SK-N-SH treated with all-trans-retinoic acid at 6 μM for 48 hours (cell line): Measurements from ENCODE around the gene CRLF1.
A peak's percentile ranks its signal among the peaks of the same experiment; 100 is the strongest.

ENCODE experiments used
- ATAC-seq: fragments of 200-7000 bp; cut with Tn5 transposase; 3 replicates; pipeline ENCODE4 v1.9.1; 2020; ENCODE audit warnings: mild to moderate bottlenecking, moderate library complexity
- ARNTL ChIP-seq: fragments of 450-650 bp; formaldehyde crosslinking; IDR thresholded peaks from 2 replicates; pipeline ENCODE4 v1.5.0; 2020; ENCODE audit warnings: low read depth, mild to moderate bottlenecking, moderate library complexity, borderline replicate concordance
- BACH2 ChIP-seq: fragments of 250-450 bp; sonication (Bioruptor Pico); IDR thresholded peaks from 2 replicates; pipeline ENCODE4 v1.9.0; 2021; ENCODE audit warnings: mild to moderate bottlenecking, borderline replicate concordance
- CSDC2 ChIP-seq: fragments of 250-450 bp; sonication (Bioruptor Pico); IDR thresholded peaks from 2 replicates; pipeline ENCODE4 v1.5.0; 2020; ENCODE audit warnings: mild to moderate bottlenecking, moderate library complexity
- ESRRG ChIP-seq: fragments of 250-450 bp; sonication (Bioruptor Pico); IDR thresholded peaks from 2 replicates; pipeline ENCODE4 v1.6.1; 2021; ENCODE audit warnings: mild to moderate bottlenecking
- GLIS3 ChIP-seq: fragments of 250-450 bp; sonication (Bioruptor Pico); IDR thresholded peaks from 2 replicates; pipeline ENCODE4 v1.5.0; 2020; ENCODE audit warnings: mild to moderate bottlenecking, moderate library complexity
- ISL1 ChIP-seq: fragments of 250-450 bp; sonication (Bioruptor Pico); IDR thresholded peaks from 2 replicates; pipeline ENCODE4 v2.1.2; 2022; ENCODE audit warnings: mild to moderate bottlenecking, moderate library complexity
- OSR1 ChIP-seq: fragments of 250-450 bp; sonication (Bioruptor Pico); IDR thresholded peaks from 2 replicates; pipeline ENCODE4 v1.8.0; 2022; ENCODE audit warnings: moderate library complexity, mild to moderate bottlenecking, inconsistent platforms
- PPARA ChIP-seq: fragments of 250-450 bp; sonication (Bioruptor Pico); IDR thresholded peaks from 2 replicates; pipeline ENCODE4 v1.5.0; 2020; ENCODE audit warnings: mild to moderate bottlenecking, borderline replicate concordance
- RARB ChIP-seq: fragments of 250-450 bp; sonication (Bioruptor Pico); IDR thresholded peaks from 2 replicates; pipeline ENCODE4 v1.8.0; 2021; ENCODE audit warnings: mild to moderate bottlenecking, moderate library complexity
- SNAI2 ChIP-seq: fragments of 250-450 bp; sonication (Bioruptor Pico); IDR thresholded peaks from 2 replicates; pipeline ENCODE4 v1.5.0; 2020; ENCODE audit warnings: mild to moderate bottlenecking, moderate library complexity
- TCF4 ChIP-seq: fragments of 250-450 bp; sonication (Bioruptor Pico); IDR thresholded peaks from 2 replicates; pipeline ENCODE4 v1.8.0; 2021; ENCODE audit warnings: mild to moderate bottlenecking, moderate library complexity, borderline replicate concordance
- TOX ChIP-seq: fragments of 250-450 bp; sonication (Bioruptor Pico); IDR thresholded peaks from 2 replicates; pipeline ENCODE4 v1.8.0; 2021; ENCODE audit warnings: mild to moderate bottlenecking, moderate library complexity, borderline replicate concordance
- ZC3H10 ChIP-seq: fragments of 250-450 bp; sonication (Bioruptor Pico); IDR thresholded peaks from 2 replicates; pipeline ENCODE4 v1.5.1; 2021; ENCODE audit warnings: mild to moderate bottlenecking, moderate library complexity
- ZFP3 ChIP-seq: fragments of 250-450 bp; sonication (Bioruptor Pico); IDR thresholded peaks from 2 replicates; pipeline ENCODE4 v1.5.0; 2020; ENCODE audit warnings: mild to moderate bottlenecking, moderate library complexity
- ZFP30 ChIP-seq: fragments of 450-650 bp; formaldehyde crosslinking; IDR thresholded peaks from 2 replicates; pipeline ENCODE4 v1.5.0; 2022; ENCODE audit warnings: mild to moderate bottlenecking, moderate library complexity
- ZNF565 ChIP-seq: fragments of 450-650 bp; formaldehyde crosslinking; conservative IDR thresholded peaks from 2 replicates; pipeline ENCODE4 v1.5.0; 2020; ENCODE audit warnings: low read depth, mild to moderate bottlenecking, moderate library complexity
- ZNF70 ChIP-seq: fragments of 450-650 bp; formaldehyde crosslinking; IDR thresholded peaks from 2 replicates; pipeline ENCODE4 v1.5.0; 2020; ENCODE audit warnings: mild to moderate bottlenecking, moderate library complexity
- ZNF8 ChIP-seq: fragments of 450-650 bp; formaldehyde crosslinking; IDR thresholded peaks from 2 replicates; pipeline ENCODE4 v1.5.0; 2020; ENCODE audit warnings: mild to moderate bottlenecking, moderate library complexity
- TF ChIP-seq, protein P1 (sequence below): fragments of 250-450 bp; sonication (Bioruptor Pico); IDR thresholded peaks from 2 replicates; pipeline ENCODE4 v1.8.0; 2021; ENCODE audit warnings: low read depth, mild to moderate bottlenecking, moderate library complexity, borderline replicate concordance
- TF ChIP-seq, protein P2 (sequence below): fragments of 250-450 bp; sonication (Bioruptor Pico); IDR thresholded peaks from 2 replicates; pipeline ENCODE4 v1.5.0; 2020; ENCODE audit warnings: mild to moderate bottlenecking, moderate library complexity
- TF ChIP-seq, protein P3 (sequence below): fragments of 250-450 bp; sonication (Bioruptor Pico); IDR thresholded peaks from 2 replicates; pipeline ENCODE4 v1.5.1; 2020; ENCODE audit warnings: low read depth, mild to moderate bottlenecking, moderate library complexity
- TF ChIP-seq, protein P4 (sequence below): fragments of 250-450 bp; sonication (Bioruptor Pico); IDR thresholded peaks from 2 replicates; pipeline ENCODE4 v1.8.0; 2020; ENCODE audit warnings: mild to moderate bottlenecking, moderate library complexity, borderline replicate concordance

CRLF1 gene

DNA sequence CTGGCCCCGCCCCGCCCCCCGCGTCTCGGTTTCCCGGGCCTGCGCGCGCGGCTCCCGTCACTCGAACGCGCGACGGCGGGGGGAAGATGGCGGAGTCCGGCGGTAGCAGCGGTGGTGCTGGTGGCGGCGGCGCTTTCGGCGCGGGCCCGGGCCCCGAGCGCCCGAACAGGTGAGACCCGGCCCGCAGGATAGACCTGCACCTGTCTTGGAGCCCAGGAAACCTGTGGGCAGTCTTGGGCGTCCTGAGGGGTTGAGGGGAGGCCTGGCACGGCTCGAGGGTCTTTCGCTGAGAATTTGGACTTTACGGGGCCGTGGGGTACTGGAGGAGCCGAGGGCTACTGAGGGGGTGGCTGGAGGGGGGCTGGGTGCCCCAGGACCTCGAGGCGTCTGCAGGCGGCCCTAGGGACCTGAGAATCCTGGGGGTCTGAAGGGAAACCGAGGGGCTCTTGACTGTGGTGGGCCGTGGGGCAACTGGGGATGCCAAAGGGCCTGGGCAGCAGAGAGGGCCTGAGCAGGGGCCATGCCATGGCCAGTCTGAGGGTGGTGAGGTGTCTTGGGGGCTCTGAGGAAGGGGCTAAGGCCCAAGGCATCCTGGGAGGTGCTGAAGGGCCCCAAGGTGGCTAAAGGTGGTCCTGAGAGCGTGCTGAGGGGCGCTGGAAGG lies 30.5 kb upstream of the CRLF1 start, which contains the start of gene KLHL26:
Gene KLHL26, plus strand, starts transcription at position 60 of the 661 bp plus-strand sequence. Its CDS starts 27 bp downstream, at position 87.
- no peak for ATAC-seq
- TF ChIP-seq GLIS3 (CRISPR knock-in tag) (no peak), ZFP3 (CRISPR knock-in tag) (no peak), ESRRG (CRISPR knock-in tag) (no peak), PPARA (CRISPR knock-in tag) (no peak), SNAI2 (no peak)
- TF ChIP-seq, protein P1, sequence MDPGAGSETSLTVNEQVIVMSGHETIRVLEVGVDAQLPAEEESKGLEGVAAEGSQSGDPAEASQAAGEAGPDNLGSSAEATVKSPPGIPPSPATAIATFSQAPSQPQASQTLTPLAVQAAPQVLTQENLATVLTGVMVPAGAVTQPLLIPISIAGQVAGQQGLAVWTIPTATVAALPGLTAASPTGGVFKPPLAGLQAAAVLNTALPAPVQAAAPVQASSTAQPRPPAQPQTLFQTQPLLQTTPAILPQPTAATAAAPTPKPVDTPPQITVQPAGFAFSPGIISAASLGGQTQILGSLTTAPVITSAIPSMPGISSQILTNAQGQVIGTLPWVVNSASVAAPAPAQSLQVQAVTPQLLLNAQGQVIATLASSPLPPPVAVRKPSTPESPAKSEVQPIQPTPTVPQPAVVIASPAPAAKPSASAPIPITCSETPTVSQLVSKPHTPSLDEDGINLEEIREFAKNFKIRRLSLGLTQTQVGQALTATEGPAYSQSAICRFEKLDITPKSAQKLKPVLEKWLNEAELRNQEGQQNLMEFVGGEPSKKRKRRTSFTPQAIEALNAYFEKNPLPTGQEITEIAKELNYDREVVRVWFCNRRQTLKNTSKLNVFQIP (CRISPR knock-in tag): no peak
- TF ChIP-seq, protein P2, sequence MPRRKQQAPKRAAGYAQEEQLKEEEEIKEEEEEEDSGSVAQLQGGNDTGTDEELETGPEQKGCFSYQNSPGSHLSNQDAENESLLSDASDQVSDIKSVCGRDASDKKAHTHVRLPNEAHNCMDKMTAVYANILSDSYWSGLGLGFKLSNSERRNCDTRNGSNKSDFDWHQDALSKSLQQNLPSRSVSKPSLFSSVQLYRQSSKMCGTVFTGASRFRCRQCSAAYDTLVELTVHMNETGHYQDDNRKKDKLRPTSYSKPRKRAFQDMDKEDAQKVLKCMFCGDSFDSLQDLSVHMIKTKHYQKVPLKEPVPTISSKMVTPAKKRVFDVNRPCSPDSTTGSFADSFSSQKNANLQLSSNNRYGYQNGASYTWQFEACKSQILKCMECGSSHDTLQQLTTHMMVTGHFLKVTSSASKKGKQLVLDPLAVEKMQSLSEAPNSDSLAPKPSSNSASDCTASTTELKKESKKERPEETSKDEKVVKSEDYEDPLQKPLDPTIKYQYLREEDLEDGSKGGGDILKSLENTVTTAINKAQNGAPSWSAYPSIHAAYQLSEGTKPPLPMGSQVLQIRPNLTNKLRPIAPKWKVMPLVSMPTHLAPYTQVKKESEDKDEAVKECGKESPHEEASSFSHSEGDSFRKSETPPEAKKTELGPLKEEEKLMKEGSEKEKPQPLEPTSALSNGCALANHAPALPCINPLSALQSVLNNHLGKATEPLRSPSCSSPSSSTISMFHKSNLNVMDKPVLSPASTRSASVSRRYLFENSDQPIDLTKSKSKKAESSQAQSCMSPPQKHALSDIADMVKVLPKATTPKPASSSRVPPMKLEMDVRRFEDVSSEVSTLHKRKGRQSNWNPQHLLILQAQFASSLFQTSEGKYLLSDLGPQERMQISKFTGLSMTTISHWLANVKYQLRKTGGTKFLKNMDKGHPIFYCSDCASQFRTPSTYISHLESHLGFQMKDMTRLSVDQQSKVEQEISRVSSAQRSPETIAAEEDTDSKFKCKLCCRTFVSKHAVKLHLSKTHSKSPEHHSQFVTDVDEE (CRISPR knock-in tag): no peak

DNA sequence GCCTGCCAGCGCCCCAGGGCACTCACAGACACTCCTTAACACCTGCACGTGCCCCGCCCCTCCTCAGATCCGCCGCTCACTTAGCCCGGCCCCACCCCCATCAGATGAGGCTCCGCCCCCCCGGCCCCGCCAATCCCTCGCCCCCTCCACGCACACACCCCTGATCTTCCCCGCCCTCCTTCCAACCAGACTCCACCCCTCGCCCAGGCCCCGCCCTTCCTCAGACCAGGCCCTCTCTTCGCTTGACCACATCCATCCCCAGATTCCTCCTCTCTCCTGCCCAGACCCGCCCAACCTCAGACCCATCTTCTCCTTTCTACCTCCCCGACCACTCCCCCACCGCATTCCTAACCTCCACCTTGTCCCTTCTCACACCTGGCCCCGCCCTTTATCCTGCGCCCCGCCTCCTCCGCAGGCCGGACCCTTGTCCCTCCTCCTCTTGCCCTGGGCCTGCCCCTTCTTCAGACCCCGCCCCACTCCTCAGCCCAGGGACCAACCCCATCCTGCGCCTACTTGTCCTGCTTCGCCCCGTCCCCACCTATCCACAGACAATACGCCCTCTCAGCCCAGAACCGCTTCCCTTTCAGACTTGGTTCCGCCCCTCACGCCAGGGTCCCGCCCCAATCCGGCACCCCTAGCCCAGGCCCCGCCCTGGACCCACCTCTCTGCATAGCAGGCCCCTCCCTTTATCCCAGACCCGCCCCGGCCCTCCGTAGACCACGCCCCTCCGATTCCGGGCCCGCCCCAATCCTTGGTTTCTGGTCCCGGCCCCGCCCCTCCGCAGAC lies 29.8 kb upstream of the CRLF1 start:
- ATAC-seq: peak; percentile 97
- TF ChIP-seq ZNF8 (CRISPR knock-in tag) (no peak), PPARA (CRISPR knock-in tag) (no peak), ARNTL (CRISPR knock-in tag) (no peak), ZC3H10 (CRISPR knock-in tag) (no peak), GLIS3 (CRISPR knock-in tag) (no peak), TCF4 (CRISPR knock-in tag) (no peak), ESRRG (CRISPR knock-in tag) (no peak), ZFP30 (CRISPR knock-in tag) (no peak), ZFP3 (CRISPR knock-in tag) (no peak), TOX (CRISPR knock-in tag) (no peak), SNAI2 (no peak)

DNA sequence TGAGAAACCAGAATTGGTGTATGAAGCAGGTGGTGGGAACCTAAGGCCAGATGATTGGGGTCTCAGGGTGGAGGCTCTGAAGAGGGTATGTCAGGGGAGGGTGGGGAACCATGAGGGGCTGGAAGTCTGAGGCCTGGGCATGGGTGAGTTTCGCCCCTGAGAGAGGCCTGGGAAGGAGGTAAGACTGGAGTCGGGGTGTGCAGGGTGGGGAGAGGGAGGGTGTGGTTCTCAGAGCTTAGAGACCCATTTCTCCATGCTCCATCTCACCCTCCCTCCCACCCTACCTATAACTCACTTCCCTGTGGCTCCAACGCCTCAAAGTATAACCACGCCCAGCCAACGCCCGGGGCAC lies 29.2 kb upstream of the CRLF1 start:
- no peak for ATAC-seq
- TF ChIP-seq ARNTL (CRISPR knock-in tag): no peak
- TF ChIP-seq PPARA (CRISPR knock-in tag): no peak
- no peak for TF ChIP-seq ZFP30 (CRISPR knock-in tag)
- TF ChIP-seq TCF4 (CRISPR knock-in tag): no peak
- no peak for TF ChIP-seq ISL1
- no peak for TF ChIP-seq RARB (CRISPR knock-in tag)
- TF ChIP-seq CSDC2 (CRISPR knock-in tag): no peak
- no peak for TF ChIP-seq ZNF8 (CRISPR knock-in tag)
- TF ChIP-seq ZNF565 (CRISPR knock-in tag): no peak
- TF ChIP-seq SNAI2: no peak
- TF ChIP-seq, protein P3, sequence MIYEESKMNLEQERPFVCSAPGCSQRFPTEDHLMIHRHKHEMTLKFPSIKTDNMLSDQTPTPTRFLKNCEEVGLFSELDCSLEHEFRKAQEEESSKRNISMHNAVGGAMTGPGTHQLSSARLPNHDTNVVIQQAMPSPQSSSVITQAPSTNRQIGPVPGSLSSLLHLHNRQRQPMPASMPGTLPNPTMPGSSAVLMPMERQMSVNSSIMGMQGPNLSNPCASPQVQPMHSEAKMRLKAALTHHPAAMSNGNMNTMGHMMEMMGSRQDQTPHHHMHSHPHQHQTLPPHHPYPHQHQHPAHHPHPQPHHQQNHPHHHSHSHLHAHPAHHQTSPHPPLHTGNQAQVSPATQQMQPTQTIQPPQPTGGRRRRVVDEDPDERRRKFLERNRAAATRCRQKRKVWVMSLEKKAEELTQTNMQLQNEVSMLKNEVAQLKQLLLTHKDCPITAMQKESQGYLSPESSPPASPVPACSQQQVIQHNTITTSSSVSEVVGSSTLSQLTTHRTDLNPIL (CRISPR knock-in tag): no peak
- TF ChIP-seq ZC3H10 (CRISPR knock-in tag): no peak
- no peak for TF ChIP-seq ZNF70 (CRISPR knock-in tag)
- TF ChIP-seq, protein P2 (CRISPR knock-in tag): no peak
- TF ChIP-seq BACH2: no peak
- TF ChIP-seq GLIS3 (CRISPR knock-in tag): no peak
- no peak for TF ChIP-seq TOX (CRISPR knock-in tag)
- TF ChIP-seq OSR1: no peak
- TF ChIP-seq, protein P4, sequence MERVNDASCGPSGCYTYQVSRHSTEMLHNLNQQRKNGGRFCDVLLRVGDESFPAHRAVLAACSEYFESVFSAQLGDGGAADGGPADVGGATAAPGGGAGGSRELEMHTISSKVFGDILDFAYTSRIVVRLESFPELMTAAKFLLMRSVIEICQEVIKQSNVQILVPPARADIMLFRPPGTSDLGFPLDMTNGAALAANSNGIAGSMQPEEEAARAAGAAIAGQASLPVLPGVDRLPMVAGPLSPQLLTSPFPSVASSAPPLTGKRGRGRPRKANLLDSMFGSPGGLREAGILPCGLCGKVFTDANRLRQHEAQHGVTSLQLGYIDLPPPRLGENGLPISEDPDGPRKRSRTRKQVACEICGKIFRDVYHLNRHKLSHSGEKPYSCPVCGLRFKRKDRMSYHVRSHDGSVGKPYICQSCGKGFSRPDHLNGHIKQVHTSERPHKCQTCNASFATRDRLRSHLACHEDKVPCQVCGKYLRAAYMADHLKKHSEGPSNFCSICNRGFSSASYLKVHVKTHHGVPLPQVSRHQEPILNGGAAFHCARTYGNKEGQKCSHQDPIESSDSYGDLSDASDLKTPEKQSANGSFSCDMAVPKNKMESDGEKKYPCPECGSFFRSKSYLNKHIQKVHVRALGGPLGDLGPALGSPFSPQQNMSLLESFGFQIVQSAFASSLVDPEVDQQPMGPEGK (CRISPR knock-in tag): no peak
